ENCODE data around the gene SRRM1.

DNA sequence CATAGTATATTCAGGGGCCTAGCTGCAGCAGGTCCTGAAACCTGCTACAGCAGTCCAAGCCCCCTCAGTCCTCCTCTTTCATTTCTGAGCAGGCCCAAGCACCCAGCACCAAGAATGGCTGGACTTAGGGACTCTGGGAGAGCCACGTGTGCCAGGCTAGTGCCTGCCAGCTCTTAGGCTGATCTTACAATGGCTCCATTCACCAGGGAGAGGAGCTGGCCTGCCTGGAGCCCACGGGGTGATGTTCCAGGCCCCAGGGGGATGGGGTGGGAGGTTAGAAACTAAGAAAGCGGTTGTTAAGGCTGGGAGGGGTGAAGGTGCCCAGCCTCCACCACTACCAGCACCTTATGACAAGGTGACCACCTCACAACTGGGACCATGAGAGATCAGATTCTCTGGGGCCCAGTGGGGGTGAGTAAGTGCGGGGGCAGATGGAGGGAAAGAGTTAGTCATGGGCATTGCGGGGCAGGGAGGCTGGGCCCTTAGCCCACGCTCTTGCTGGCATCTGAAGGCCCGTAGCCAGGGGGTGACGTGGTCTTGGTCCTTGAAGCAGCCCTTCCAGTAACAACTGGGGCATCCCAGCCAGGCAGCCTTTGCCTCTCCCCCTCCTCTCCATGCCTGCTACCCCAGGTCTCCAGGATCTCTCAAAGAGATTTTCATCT, 71.9 kb downstream of the SRRM1 start:
- TF ChIP-seq CTCF (IDR thresholded peaks at IDR 0.05): no peak
- TF ChIP-seq EP300 (IDR thresholded peaks at IDR 0.05): no peak
- TF ChIP-seq POLR2AphosphoS5 (IDR thresholded peaks at IDR 0.05): no peak

All from sigmoid colon (tissue), 4 donors.